OCI-LY3 (cell line): ENCODE measurements around the gene TCEAL4.

Experiments
- H2AFZ ChIP-seq: fragments of 200-600, 300-600 bp; shearing (Covaris generic); 2 replicates; pipeline ENCODE4 v1.6.0; 2014; ENCODE audit warnings: antibody characterized with exemption, low read depth, low read length
- H3K27ac ChIP-seq: fragments of 200-600, 300-600 bp; sonication (generic); 2 replicates; pipeline ENCODE4 v1.5.1; 2014; ENCODE audit warnings: mild to moderate bottlenecking, low read length, moderate library complexity, mixed read lengths
- H3K27me3 ChIP-seq: fragments of 200-600, 300-600 bp; sonication (generic); 2 replicates; pipeline ENCODE4 v1.6.1; 2014; ENCODE audit warnings: low read depth, low read length, mixed read lengths
- H3K36me3 ChIP-seq: fragments of 200-600, 300-600 bp; sonication (generic); replicated peaks from 2 replicates; pipeline ENCODE3; 2014; ENCODE audit warnings: low read depth, low read length, mixed read lengths
- H3K4me1 ChIP-seq: fragments of 300-600, 200-600 bp; sonication (generic); 2 replicates; pipeline ENCODE4 v1.6.1; 2014; ENCODE audit warnings: low read length, mixed read lengths
- H3K4me2 ChIP-seq: fragments of 200-600, 300-600 bp; sonication (generic); 2 replicates; pipeline ENCODE4 v1.6.1; 2014; ENCODE audit warnings: low read length, mixed read lengths
- H3K4me3 ChIP-seq: fragments of 300-600, 200-600 bp; sonication (generic); 2 replicates; pipeline ENCODE4 v1.5.1; 2014; ENCODE audit warnings: antibody characterized with exemption, mild to moderate bottlenecking, low read length, moderate library complexity
- H3K79me2 ChIP-seq: fragments of 300-600, 200-600 bp; shearing (Covaris generic); 2 replicates; pipeline ENCODE4 v1.6.1; 2014; ENCODE audit warnings: mild to moderate bottlenecking, low read length, mixed read lengths
- H3K9ac ChIP-seq: fragments of 300-600, 200-600 bp; shearing (Covaris generic); 2 replicates; pipeline ENCODE4 v1.6.0; 2014; ENCODE audit warnings: mild to moderate bottlenecking, low read length, moderate library complexity
- H3K9me3 ChIP-seq: fragments of 200-600, 300-600 bp; shearing (Covaris generic); 2 replicates; pipeline ENCODE4 v1.6.1; 2014; ENCODE audit warnings: low read length, mixed read lengths; ENCODE audit not compliant: insufficient read depth
- H4K20me1 ChIP-seq: fragments of 200-600, 300-600 bp; sonication (generic); 2 replicates; pipeline ENCODE4 v1.6.1; 2016; ENCODE audit warnings: low read length, mixed read lengths; ENCODE audit not compliant: insufficient read depth
- CTCF ChIP-seq: fragments of 200-600, 300-600 bp; sonication (generic); IDR thresholded peaks from 2 replicates; pipeline ENCODE4 v1.5.1; 2014; ENCODE audit warnings: antibody characterized with exemption, low read length, low read depth
- EZH2phosphoT487 ChIP-seq: fragments of 200-600 bp; shearing (Covaris generic); IDR thresholded peaks from 2 replicates; pipeline ENCODE4 v1.6.1; 2018; ENCODE audit warnings: antibody characterized with exemption, mixed run types, low read depth

Gene TCEAL4

GRCh38 chrX:103560256-103560655, 25.1 kb upstream of the TCEAL4 start:
- no peak for TF ChIP-seq CTCF
- TF ChIP-seq EZH2phosphoT487 = no peak
- no peaks in the 10 kb centered on the region for H3K9me3 ChIP-seq

GRCh38 chrX:103562801-103563200, 22.5 kb upstream of the TCEAL4 start:
- H2AFZ ChIP-seq = no peak overlapping the region

More at GRCh38 chrX:103560256-103560655, 25.1 kb upstream of the TCEAL4 start:
- Histone ChIP-seq H3K9ac (no peak overlapping the region), H3K27me3 (no peaks in the 10 kb centered on the region), H3K4me1 (peaks cover 6% of the 10 kb centered on the region), H3K4me2 (no peak overlapping the region), H3K4me3 (no peak overlapping the region), H3K27ac (no peak overlapping the region), H3K36me3 (no peaks in the 10 kb centered on the region), H3K79me2 (no peaks in the 10 kb centered on the region), H2AFZ (no peak overlapping the region), H4K20me1 (no peaks in the 10 kb centered on the region)

GRCh38 chrX:103565197-103565596, 20.1 kb upstream of the TCEAL4 start:
- H2AFZ ChIP-seq = no peak overlapping the region
- no peak overlapping the region for H3K9ac ChIP-seq
- H3K9me3 ChIP-seq = no peaks in the 10 kb centered on the region
- H3K79me2 ChIP-seq = no peaks in the 10 kb centered on the region
- peak overlapping the region; percentile 28 for H3K4me2 ChIP-seq
- H3K27ac ChIP-seq = no peak overlapping the region
- H3K4me1 ChIP-seq = peaks cover 13% of the 10 kb centered on the region
- no peaks in the 10 kb centered on the region for H3K27me3 ChIP-seq
- no peak overlapping the region for H3K4me3 ChIP-seq
- no peaks in the 10 kb centered on the region for H3K36me3 ChIP-seq
- no peaks in the 10 kb centered on the region for H4K20me1 ChIP-seq
- TF ChIP-seq CTCF = no peak
- TF ChIP-seq EZH2phosphoT487 = no peak

More at GRCh38 chrX:103562801-103563200, 22.5 kb upstream of the TCEAL4 start:
- Histone ChIP-seq H3K27ac (no peak overlapping the region), H3K36me3 (no peaks in the 10 kb centered on the region), H3K27me3 (no peaks in the 10 kb centered on the region), H3K4me3 (no peak overlapping the region), H4K20me1 (no peaks in the 10 kb centered on the region), H3K4me1 (peaks cover 13% of the 10 kb centered on the region), H3K4me2 (no peak overlapping the region), H3K79me2 (no peaks in the 10 kb centered on the region), H3K9me3 (no peaks in the 10 kb centered on the region), H3K9ac (no peak overlapping the region)
- TF ChIP-seq EZH2phosphoT487 (no peak), CTCF (no peak)

DNA sequence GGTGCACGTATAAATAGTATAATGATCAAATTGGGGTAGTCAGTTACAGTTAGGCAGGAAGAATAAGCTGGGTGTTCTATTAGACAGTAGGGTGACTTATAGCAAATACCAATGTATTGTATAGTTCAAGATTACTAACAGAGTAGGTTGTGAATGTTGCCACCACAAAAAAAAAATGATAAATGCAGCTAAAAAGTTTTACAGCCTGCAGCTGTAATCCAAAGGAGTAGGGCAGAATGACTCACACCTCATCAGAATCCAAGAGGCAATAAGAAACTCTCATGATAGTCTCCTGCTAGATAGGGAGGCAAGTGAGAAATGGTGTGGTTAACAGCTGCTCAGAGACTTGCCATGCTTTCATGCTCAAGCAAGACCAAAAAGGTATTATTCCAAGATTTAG, 19.6 kb upstream of the TCEAL4 start:
- Histone ChIP-seq H3K27ac (no peak overlapping the region), H3K9ac (no peak overlapping the region), H3K4me1 (peaks cover 13% of the 10 kb centered on the region), H3K9me3 (no peaks in the 10 kb centered on the region), H4K20me1 (no peaks in the 10 kb centered on the region), H3K79me2 (no peaks in the 10 kb centered on the region), H3K4me2 (no peak overlapping the region), H2AFZ (no peak overlapping the region), H3K36me3 (no peaks in the 10 kb centered on the region), H3K4me3 (no peak overlapping the region), H3K27me3 (no peaks in the 10 kb centered on the region; the same call in 1 of the 2 replicates)
- TF ChIP-seq CTCF = no peak
- TF ChIP-seq EZH2phosphoT487 = no peak
